HG02840 (cell line): ENCODE measurements around the gene C10orf95.
"Not testable (repeated sequence)": the region's sequence is repeated elsewhere in the genome, so short reads cannot be mapped to it uniquely, and the experiment has no call there.

ENCODE experiments used
- ATAC-seq: cut with Tn5 transposase; IDR thresholded peaks from one replicate; pipeline ENCODE4 v1.9.1; 2021; ENCODE audit warnings: mild to moderate bottlenecking, moderate library complexity, moderate number of reproducible peaks; ENCODE audit not compliant: unreplicated experiment, low FRiP score

C10orf95 gene

GRCh38 chr10:102451105-102451969 is at the start of gene C10orf95:
TSS of gene C10orf95 (minus strand) at chr10:102451543. CDS start at chr10:102451093, 450 bp downstream.
- ATAC-seq: no peak

- not testable (repeated sequence) for ATAC-seq
These were observed 49.3 kb upstream of the C10orf95 start for GRCh38 chr10:102500686-102501085.

- ATAC-seq: no peak
These were observed 48.0 kb upstream of the C10orf95 start for GRCh38 chr10:102499356-102499755.

GRCh38 chr10:102497545-102497944 is 46.2 kb upstream of the C10orf95 start:
- ATAC-seq: no peak

GRCh38 chr10:102493771-102494170 is 42.4 kb upstream of the C10orf95 start:
- no peak for ATAC-seq

GRCh38 chr10:102492983-102493382 is 41.6 kb upstream of the C10orf95 start:
- no peak for ATAC-seq

- ATAC-seq: no peak
These were observed 41.1 kb upstream of the C10orf95 start for GRCh38 chr10:102492344-102492939.

GRCh38 chr10:102491136-102491535 is 39.8 kb upstream of the C10orf95 start:
- no peak for ATAC-seq

- ATAC-seq: no peak
These were observed 33.9 kb upstream of the C10orf95 start for GRCh38 chr10:102485093-102485784.

- ATAC-seq: no peak
These were observed 32.7 kb upstream of the C10orf95 start for GRCh38 chr10:102484021-102484420.

GRCh38 chr10:102480396-102480795 is 29.1 kb upstream of the C10orf95 start:
- no peak for ATAC-seq

- ATAC-seq: no peak
These were observed 28.3 kb upstream of the C10orf95 start for GRCh38 chr10:102479651-102480050.

GRCh38 chr10:102476466-102477141 is 25.3 kb upstream of the C10orf95 start:
- ATAC-seq: no peak

GRCh38 chr10:102475451-102476040 is 24.2 kb upstream of the C10orf95 start:
- no peak for ATAC-seq

GRCh38 chr10:102473445-102474331 is 22.3 kb upstream of the C10orf95 start:
- no peak for ATAC-seq

- no peak for ATAC-seq
These were observed 19.5 kb upstream of the C10orf95 start for GRCh38 chr10:102470579-102471546.

- ATAC-seq: no peak
These were observed 17.3 kb upstream of the C10orf95 start for GRCh38 chr10:102468683-102469082.

GRCh38 chr10:102467971-102468438 is 16.7 kb upstream of the C10orf95 start:
- no peak for ATAC-seq
